Left lung (tissue), 10 donors: ENCODE data around the gene MBNL3. TPM values are rescaled to one million over a fixed set of nuclear protein-coding genes. Genes with fewer than 3 reads are reported as not detected.

Experiments
- ATAC-seq: fragments of 200-7000 bp; cut with Tn5 transposase; one replicate; pipeline ENCODE4 v1.9.1; 2020; ENCODE audit warnings: moderate library complexity
- DNase-seq, 4 donors: peaks; one replicate each; pipeline ENCODE4 v3.0.0-alpha.2; 2013 to 2020
- H3K27ac ChIP-seq, 2 donors: fragments of 200-600 bp; sonication (generic) in 1 of 2; one replicate each; pipeline versions ENCODE4 v1.5.0 to v1.8.0; 2020 to 2021
- H3K27me3 ChIP-seq, 2 donors: fragments of 200-600 bp; sonication (generic) in 1 of 2; one replicate each; pipeline versions ENCODE4 v1.5.0 to v1.8.0; 2020 to 2021
- H3K36me3 ChIP-seq, 2 donors: fragments of 200-600 bp; sonication (generic) in 1 of 2; one replicate each; pipeline versions ENCODE4 v1.5.0 to v1.8.0; 2020 to 2021
- H3K4me1 ChIP-seq, 2 donors: fragments of 200-600 bp; one replicate each; pipeline ENCODE4 v1.8.0; 2021
- H3K4me3 ChIP-seq, 2 donors: fragments of 200-600 bp; sonication (generic) in 1 of 2; one replicate each; pipeline versions ENCODE4 v1.5.0 to v1.8.0; 2020 to 2021; ENCODE audit warnings: mild to moderate bottlenecking in 1 of 2
- H3K9me3 ChIP-seq, 2 donors: fragments of 200-600 bp; sonication (generic) in 1 of 2; one replicate each; pipeline versions ENCODE4 v1.5.0 to v1.8.0; 2020 to 2021
- CTCF ChIP-seq, 2 donors: fragments of 200-600 bp; sonication (generic) in 1 of 2; IDR thresholded peaks; one replicate each; pipeline versions ENCODE4 v1.5.0 to v1.8.0; 2021; ENCODE audit warnings: antibody characterized with exemption in 2 of 2
- intact Hi-C, 2 donors: fragments of 100-400 bp; cut with DNase I; formaldehyde crosslinking; loops; one replicate each; pipeline versions ENCODE4 v1.11.2 to v1.14.2; 2022
- polyA plus RNA-seq, 6 donors: library from polyadenylated mRNA; unstranded; fragments of 120-200 nt; gene quantifications; one replicate each; pipeline ENCODE4 v1.2.1, GENCODE V29; 2013; ENCODE audit not compliant: insufficient read length in 6 of 6
- total RNA-seq, 2 donors: library from RNA; stranded (reverse); fragmentation: NEBNext Ultra II Directional; extraction: Animal tissue kit (Norgen Biotek cat#: 25700); gene quantifications; one replicate each; pipeline ENCODE4 v1.2.1, GENCODE V29; 2021
- donor health status: DM: no; HTN: yes; CAD: no.
- donor health status: DM: no; HTN: no; CAD: no.

Gene MBNL3
- total and polyA plus RNA-seq, 8 donors = 17.9 to 22.6 (median 20.6) TPM

- Histone ChIP-seq H3K27me3 (peaks cover 0 to 5% of the 10 kb centered on the region in 2 donors), H3K36me3 (no peaks in the 10 kb centered on the region), H3K4me3 (no peak overlapping the region), H3K27ac (no peak overlapping the region), H3K4me1 (no peaks in the 10 kb centered on the region), H3K9me3 (no peaks in the 10 kb centered on the region)
- DNase-seq (no peak), ATAC-seq (no peak)
- intact Hi-C loops = no loop called here
- TF ChIP-seq CTCF (IDR thresholded peaks at IDR 0.05) = no peak
These were observed 74.4 kb downstream of the MBNL3 start for GRCh38 chrX:132414404-132414803.

GRCh38 chrX:132413459-132413858 is 75.4 kb downstream of the MBNL3 start:
- no peak for TF ChIP-seq CTCF (IDR thresholded peaks at IDR 0.05)
- Histone ChIP-seq H3K27ac (no peak overlapping the region), H3K4me3 (no peak overlapping the region), H3K4me1 (no peaks in the 10 kb centered on the region), H3K9me3 (no peaks in the 10 kb centered on the region), H3K36me3 (no peaks in the 10 kb centered on the region), H3K27me3 (peaks cover 0 to 5% of the 10 kb centered on the region in 2 donors)
- ATAC-seq (no peak), DNase-seq (no peak)
- intact Hi-C loops = no loop called here

- H3K9me3 ChIP-seq = no peaks in the 10 kb centered on the region
These were observed 76.6 kb downstream of the MBNL3 start for GRCh38 chrX:132412208-132412607.

GRCh38 chrX:132411310-132411977 is 77.4 kb downstream of the MBNL3 start:
- Histone ChIP-seq H3K9me3 (no peaks in the 10 kb centered on the region), H3K4me3 (no peak overlapping the region), H3K27me3 (peaks cover 0 to 5% of the 10 kb centered on the region in 2 donors), H3K27ac (no peak overlapping the region), H3K4me1 (no peaks in the 10 kb centered on the region), H3K36me3 (no peaks in the 10 kb centered on the region)
- TF ChIP-seq CTCF (IDR thresholded peaks at IDR 0.05) = no peak
- ATAC-seq = no peak
- intact Hi-C loops = no loop called here
- no peak for DNase-seq

More at GRCh38 chrX:132412208-132412607, 76.6 kb downstream of the MBNL3 start:
- H3K4me1 ChIP-seq = no peaks in the 10 kb centered on the region
- ATAC-seq (no peak), DNase-seq (no peak)
- H3K36me3 ChIP-seq = no peaks in the 10 kb centered on the region
- intact Hi-C loops = no loop called here
- TF ChIP-seq CTCF (IDR thresholded peaks at IDR 0.05) = no peak
- no peak overlapping the region for H3K27ac ChIP-seq
- H3K4me3 ChIP-seq = no peak overlapping the region
- H3K27me3 ChIP-seq = peaks cover 0 to 5% of the 10 kb centered on the region in 2 donors

GRCh38 chrX:132409780-132410556 is 78.9 kb downstream of the MBNL3 start:
- intact Hi-C loops = no loop called here
- Histone ChIP-seq H3K27ac (no peak overlapping the region), H3K9me3 (no peaks in the 10 kb centered on the region), H3K4me1 (no peaks in the 10 kb centered on the region), H3K27me3 (peaks cover 0 to 4% of the 10 kb centered on the region in 2 donors), H3K4me3 (no peak overlapping the region), H3K36me3 (no peaks in the 10 kb centered on the region)
- ATAC-seq (no peak), DNase-seq (no peak)
- no peak for TF ChIP-seq CTCF (IDR thresholded peaks at IDR 0.05)
